Measurements from ENCODE around the gene PSME2.
A peak's percentile ranks its signal among the peaks of the same experiment; 100 is the strongest.
"Not testable (repeated sequence)": the region's sequence is repeated elsewhere in the genome, so short reads cannot be mapped to it uniquely, and the experiment has no call there.

The PSME2 gene

DNA sequence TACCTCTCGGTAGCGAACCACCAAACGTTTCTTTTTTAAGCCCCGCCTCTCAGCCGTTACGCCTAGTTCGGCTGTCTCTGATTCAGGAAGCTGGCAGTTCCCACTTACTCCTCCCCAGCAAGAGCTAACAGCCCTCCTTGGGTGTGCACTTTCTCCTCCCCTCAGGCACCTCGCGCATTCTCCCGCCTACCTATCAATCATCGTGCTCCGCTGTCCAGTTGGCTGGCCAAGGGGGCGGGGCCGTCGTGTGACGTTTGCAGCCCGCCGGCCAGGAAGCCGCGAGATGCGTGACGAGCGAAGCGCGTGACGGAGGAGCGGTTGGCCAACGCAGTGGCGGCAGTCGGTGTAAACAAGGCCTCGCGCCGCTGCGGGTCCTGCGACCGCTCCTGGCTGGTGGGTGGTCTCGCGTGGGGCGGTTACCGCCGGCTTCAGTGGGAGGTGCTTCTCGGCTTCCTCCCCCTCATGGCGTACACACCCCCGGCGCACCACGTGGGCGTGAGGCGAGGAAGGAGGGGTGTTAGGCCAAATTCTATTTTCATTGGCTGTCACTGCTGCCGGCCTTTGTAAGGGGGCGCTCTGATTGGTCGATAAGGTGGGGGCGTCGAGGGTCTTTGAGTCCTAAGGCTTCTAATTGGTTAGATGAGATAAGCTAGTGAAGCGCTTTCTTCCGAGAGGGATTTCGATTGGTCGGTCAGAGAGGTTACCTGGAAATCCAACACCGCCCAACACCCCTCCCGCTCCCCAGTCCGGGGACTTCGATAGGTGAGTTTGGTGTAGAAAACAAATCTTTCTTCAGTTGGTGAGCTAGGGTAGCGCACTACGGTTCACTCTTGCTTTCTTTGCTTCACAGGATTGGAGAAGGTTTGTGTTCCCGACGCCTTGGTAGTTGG lies 31.6 kb downstream of the PSME2 start, which contains the start of the genes DCAF11 and NRL:
DCAF11 (plus strand) TSS at position 246 of the 890 bp plus-strand sequence. CDS start 818 bp downstream, outside the sequence.
NRL (minus strand) TSS at position 418 of the 890 bp plus-strand sequence. CDS start 32,101 bp downstream, outside the sequence.
- DNase-seq (ENCODE audit: low read depth), result peak; percentile 100

DNA sequence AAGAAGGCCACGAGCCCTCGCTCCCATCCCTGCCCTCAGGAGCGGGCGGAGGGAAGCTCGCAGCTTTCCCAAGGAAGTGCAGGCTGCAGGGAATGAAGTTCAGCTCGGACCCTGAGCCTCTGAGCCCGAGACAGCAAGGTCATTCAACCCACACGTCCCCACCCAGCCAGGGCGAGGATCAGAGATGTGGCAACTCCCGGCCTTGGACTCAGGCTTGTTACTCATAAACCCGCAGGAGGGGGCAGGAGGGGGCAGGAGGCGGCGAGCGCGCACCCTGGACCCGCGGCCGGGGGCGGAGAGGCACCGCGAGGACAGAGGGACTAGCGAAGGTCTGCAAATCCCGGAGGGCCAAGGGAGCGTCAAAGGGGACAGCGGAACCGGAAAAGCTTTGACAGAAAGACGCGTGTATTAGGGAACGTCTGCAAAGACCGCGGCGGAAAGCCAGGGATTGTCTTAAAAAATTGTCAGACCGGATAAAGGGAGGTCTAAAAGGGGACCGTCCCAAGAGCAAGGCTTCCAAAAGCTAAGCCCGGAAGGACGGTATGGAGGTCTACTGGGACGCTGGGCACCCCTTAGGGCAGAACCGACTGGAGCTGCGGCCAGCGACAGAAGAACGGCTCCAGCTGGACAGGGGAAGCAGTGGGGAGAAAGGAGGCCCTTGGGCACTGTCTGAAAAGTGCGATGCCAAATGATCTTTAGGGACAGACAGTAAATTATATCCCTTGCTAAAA lies 32.4 kb downstream of the PSME2 start:
- peak; percentile 92 for DNase-seq (ENCODE audit: low read depth)

DNA sequence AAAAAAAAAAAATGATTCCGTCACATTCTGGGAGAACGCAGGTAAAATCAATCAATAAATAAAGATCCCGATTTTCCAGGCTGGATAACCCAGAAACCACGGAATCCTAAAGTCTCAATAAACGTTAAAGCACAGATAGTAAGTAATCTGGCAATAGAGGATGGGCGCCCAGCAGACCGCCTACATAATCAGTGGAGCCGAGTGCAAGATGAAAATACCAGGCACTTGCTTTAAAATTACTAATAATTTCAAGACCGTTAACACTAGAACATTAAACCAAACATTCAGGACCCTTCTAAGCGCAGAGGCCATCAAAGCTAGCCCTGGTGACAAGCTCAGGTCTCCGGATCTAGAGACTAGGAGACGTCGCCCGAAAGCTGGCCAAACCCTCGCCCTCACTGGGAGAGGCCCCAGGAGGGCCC lies 33.0 kb downstream of the PSME2 start:
- no peak for DNase-seq (ENCODE audit: low read depth)

DNA sequence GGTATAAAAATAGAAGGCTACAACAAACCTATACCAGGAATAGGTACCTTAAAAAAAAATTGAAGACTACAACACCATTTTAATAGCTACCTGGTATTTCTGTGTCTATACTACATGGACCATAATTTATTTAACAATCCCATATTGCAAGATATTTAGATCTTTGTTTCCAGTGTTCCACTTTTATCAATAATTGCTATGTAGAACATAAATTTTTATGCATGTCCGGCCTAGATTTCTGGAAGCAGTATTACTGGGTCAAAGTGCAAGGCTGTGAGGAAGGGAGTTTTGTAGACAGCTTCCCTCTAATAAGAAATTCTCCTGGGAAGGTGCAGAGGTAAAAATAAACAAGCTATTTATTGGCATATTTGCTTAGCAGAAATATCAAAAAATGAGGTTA lies 35.9 kb downstream of the PSME2 start:
- DNase-seq (ENCODE audit: low read depth), result no peak

DNA sequence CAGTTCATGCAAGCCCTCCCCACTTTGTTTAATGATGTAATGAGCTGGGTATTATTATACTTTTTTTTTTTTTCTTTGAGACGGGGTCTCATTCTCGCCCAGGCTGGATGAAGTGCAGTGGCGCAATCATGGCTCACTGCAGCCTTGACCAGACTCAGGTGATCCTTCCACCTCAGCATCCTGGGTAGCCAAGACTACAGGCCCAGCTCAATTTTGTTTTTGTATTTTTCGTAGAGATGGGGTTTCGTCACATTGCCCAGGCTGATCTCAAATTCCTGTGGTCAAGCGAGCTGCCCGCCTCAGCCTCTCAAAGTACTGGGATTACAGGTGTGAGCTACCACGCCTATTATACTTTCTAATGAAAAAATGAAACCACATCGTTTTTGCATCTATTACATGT lies 36.4 kb downstream of the PSME2 start:
- DNase-seq (ENCODE audit: low read depth), result no peak

DNA sequence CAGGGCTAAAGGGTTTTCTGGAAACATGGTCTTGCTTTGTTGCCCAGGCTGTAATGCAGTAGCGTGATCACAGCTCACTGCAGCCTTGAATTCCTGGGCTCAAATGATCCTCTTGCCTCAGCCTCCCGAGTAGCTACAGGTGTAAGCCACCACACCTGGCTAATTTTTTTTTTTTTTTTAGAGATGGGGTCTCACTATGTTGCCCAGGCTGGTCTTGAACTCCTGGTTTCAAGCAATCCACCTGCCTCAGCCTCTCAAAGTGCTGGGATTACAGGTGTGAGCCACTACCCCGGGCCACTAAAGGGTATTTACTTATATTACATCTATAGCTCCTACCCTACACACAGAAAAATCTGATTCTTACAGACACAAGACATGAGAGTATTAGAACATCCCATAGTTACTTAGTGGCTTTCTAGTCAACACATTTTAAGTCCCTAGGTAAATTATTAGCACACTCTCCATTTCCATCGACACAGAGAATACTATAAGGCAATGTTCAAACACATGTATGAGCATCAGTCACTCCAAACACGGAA lies 38.0 kb downstream of the PSME2 start:
- no peak for DNase-seq (ENCODE audit: low read depth)

DNA sequence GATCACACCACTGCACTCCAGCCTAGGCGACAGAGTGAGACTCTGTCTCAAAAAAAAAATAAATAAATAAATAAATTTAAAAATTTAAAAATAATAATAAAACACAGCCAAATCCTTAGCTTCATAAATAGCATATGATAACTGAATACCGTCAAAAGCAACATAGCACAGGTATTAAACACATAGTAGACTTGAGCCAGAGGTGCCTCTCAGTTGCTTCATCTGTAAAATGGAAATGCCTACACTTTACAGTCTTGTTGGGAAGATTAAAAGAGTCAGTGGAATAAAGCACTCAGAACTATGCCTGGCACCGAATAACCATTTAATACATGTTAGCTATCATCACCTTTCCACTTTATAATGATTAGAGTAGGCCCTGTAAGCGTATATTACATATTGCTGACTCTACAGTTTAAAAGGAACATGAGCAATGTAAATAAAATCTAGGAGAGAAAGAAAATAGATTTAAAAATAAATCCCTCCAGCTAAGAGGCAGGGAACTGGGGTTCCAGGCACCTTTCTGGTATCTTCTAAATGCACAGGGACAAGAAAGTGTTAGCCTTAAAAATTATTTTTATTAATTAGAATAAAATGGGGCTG lies 39.6 kb downstream of the PSME2 start:
- DNase-seq (ENCODE audit: low read depth), result no peak

DNA sequence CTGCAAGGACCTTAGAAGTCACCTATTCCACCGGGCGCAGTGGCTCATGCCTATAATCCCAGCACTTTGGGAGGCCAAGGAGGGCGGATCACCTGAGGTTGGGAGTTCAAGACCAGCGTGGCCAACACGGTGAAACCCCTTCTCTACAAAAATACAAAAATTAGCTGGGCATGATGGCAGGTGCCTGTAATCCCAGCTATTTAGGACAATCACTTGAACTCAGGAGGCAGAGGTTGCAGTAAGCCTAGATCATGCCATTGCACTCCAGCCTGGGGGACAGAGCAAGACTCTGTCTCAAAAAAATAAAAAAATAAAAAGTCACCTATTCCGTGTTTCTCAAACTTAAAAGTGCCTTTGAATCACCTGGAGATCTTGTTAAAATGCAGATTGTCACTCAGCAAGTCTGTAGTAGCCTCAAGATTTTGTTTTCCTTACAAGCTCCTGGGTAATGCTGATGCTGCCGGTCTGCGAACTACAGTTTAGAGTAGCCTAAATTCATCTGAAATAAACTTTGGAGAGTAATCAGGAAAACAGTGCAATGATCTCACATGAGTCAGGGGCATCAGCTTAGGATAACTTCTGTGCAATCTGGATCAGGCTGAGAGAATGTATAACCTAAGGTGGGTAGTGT lies 40.7 kb downstream of the PSME2 start:
- DNase-seq (ENCODE audit: low read depth), result not testable (repeated sequence)

DNA sequence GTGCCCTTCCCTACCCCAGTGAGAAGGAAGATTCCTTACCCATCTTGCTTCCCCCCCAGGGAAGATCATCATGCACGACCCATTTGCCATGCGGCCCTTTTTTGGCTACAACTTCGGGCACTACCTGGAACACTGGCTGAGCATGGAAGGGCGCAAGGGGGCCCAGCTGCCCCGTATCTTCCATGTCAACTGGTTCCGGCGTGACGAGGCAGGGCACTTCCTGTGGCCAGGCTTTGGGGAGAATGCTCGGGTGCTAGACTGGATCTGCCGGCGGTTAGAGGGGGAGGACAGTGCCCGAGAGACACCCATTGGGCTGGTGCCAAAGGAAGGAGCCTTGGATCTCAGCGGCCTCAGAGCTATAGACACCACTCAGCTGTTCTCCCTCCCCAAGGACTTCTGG lies 43.0 kb downstream of the PSME2 start:
- no peak for DNase-seq (ENCODE audit: low read depth)

DNA sequence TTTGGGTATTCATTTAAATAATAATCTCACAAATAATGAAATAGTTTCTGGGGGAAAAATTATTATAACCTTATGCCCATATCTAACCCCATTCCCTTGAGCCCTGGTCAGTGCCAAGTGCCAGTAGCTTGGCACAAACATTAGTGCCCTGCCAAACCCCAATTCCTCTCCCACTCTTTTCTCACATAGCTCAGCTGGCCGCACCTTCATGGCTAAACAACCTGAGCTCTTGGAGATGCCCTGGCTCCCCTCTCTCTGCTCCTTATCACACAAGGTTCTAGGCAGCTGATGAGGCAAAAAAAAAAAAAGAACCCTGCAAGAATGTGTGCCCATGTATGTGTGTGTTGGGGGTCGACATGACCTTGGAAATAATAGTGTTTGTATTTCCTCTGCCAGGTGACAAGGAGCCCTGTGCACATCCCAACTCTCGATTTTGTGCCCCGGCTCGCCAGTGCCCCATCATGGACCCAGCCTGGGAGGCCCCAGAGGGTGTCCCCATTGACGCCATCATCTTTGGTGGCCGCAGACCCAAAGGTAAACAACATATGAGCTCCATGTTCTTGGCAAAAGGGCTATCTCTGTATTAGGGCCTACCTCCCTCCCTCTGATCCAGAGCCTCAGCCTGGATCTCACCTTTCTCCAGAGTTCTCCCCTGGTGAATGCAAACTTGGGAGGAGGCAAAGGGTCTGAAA lies 43.9 kb downstream of the PSME2 start:
- DNase-seq (ENCODE audit: low read depth), result no peak

DNA sequence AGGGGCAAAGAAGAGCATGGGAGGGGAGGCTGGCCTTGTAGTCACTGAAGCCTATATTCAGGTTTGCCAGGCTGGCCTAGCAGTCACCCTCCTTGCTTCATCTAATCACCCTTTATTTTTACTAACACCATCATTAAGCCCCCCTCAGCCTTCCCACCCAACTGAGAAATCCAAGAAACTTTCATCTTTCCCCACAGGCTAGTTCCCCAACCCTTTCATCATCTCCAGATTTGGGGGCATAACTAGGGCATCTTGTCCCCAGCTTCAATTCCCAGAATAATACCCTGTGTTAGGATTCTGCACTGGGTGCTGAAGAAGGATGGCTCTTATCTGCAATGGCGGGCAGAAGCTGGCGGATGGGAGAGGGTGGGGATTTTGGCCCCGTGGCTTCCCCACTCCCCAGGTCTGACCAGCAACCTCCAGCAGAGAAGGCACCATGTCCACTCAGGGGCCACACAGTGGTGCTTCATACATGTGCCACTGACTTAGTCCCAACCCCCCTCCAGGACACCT lies 45.4 kb downstream of the PSME2 start:
- no peak for DNase-seq (ENCODE audit: low read depth)

DNA sequence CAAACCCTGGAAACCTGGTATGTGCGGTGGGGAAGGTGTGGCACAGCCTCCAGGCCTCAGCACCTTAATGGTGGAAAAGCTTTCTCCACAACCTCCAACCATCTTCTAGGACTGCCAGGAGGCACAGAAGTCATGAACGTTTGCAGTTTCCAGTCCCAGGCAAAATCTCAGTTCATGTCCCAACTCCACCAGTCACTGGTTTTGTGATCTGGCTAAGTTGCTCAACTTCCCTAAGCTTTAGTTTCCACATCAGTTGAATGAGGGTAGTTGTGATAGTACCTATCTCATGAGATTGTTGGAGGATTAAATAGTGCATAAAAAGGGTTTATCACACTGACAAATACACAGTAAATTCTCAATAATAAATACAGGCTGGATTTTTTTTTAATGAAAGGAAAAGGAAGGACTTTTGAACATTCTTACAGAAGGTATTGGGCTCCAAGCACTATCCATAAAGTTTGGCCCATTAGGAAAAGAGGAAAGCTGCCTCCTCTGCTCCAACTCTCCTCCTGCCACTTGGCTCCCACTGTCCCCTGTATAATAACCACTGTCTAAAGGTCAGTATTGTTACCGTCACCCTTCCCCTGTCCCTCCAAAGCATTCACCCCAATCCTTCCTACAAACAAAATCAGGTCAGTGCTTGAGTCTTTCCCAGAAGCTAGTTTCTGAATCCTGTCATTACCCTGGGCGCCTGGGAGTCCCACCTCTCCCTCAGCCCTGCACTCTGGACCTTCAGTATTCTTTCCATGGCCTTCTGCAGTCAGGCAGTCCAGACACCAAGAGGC lies 46.0 kb downstream of the PSME2 start:
- peak; percentile 21 for DNase-seq (ENCODE audit: low read depth)

DNA sequence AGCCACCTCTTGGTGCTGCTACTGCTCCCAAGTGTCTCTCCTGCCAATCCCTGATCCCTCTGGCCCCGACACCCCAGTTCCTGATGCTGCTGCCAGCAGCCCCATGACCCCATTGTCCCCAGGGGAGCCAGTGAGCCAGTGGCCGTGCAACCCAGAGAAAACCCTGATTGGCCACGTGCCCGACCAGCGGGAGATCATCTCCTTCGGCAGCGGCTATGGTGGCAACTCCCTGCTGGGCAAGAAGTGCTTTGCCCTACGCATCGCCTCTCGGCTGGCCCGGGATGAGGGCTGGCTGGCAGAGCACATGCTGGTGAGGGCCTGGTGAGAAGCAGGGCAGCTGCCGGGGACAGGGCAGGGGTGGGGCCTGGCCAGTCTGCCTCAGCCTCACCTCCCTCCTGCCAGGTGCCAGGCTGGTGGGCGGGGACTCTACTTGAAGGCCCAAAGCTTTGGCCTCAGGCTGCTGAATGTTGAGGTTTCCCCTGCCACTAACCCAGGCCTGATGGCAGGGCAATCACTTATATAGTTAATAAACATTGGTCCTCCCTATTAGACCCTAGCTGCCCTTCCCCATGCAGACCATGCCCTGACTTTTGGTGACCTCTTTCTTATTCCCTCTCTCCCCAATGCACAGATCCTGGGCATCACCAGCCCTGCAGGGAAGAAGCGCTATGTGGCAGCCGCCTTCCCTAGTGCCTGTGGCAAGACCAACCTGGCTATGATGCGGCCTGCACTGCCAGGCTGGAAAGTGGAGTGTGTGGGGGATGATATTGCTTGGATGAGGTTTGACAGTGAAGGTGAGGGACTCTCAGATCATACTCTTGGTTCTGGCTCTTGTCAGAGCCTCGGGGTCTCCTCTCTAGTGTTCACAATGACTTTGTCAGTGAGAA lies 47.2 kb downstream of the PSME2 start:
- no peak for DNase-seq (ENCODE audit: low read depth)

DNA sequence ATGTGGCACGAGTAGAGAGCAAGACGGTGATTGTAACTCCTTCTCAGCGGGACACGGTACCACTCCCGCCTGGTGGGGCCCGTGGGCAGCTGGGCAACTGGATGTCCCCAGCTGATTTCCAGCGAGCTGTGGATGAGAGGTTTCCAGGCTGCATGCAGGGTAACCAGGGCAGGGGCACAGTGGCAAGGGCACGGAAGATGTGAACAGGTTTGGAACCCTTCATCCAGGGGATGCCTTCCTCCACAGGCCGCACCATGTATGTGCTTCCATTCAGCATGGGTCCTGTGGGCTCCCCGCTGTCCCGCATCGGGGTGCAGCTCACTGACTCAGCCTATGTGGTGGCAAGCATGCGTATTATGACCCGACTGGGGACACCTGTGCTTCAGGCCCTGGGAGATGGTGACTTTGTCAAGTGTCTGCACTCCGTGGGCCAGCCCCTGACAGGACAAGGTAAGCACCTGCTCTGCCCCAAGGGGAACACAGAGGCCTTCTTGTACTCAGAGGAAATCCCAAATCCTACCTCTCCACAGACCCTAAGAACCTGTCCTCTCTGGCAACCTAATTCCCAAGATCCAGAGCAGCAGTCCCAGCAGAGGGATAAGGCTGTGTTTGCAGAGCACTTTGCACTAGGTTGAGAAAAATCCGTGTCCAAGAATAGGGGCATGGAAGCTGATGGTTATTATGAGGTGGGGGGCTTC lies 48.0 kb downstream of the PSME2 start:
- DNase-seq (ENCODE audit: low read depth), result no peak

DNA sequence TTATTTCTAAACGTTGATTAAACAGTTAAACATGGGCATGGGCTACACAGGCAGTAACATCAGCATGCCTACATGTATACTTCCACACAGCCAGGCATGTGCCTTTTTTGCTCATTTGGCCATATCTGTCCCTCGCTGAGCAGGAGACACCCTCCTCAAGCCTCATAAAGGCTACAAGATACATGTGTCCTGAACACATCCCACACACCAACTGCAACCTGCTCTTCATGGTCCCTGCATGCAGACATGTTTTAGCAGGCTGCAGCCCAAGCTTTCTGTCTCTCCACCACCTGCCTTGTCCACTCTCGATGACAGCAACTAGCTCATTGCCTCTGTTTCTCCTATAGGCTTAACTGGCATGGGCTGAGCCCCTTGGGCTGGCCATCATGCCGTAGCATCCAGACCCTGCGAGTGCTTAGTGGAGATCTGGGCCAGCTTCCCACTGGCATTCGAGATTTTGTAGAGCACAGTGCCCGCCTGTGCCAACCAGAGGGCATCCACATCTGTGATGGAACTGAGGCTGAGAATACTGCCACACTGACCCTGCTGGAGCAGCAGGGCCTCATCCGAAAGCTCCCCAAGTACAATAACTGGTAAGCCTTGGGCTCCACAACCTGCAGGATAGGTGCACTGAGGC lies 49.7 kb downstream of the PSME2 start:
- no peak for DNase-seq (ENCODE audit: low read depth)

DNA sequence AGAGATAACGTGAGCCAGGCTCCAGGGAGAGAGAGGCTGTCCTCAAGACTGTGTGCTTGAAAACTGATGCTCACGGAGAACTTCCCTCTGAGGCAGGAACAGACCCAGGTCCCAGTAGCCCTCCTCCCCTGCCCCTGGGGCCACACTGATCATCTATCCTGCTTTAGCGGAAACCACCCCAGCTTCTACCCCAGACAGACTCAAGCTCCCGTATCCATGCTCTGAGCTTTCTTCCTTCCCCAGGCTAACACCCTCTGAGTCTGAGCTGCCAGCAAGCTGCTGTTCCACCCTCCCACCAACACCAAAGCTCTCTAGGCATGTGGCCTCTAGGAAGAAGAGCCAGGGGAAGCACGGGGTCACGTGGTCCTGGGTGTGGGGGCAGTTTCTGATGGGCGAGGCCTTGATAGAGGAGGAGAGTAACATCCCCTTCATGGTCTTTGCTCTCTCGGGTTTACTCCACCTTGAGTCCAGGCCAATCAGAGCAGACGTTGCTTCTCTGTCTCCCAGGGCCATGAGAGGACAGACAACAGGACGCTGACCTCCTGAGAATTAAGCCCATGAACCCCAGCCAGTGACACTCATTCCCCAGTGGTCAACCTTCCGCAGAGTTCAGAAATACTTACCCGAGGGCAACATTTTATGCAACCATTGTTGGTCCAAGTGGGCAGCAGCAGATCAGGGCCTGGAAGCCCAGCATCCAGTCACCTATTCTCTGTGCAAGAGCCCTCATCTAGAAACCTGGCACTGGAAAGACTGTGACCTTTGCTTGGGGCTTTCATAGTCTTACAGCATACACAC lies 50.9 kb downstream of the PSME2 start:
- DNase-seq (ENCODE audit: low read depth), result peak; percentile 62

DNA sequence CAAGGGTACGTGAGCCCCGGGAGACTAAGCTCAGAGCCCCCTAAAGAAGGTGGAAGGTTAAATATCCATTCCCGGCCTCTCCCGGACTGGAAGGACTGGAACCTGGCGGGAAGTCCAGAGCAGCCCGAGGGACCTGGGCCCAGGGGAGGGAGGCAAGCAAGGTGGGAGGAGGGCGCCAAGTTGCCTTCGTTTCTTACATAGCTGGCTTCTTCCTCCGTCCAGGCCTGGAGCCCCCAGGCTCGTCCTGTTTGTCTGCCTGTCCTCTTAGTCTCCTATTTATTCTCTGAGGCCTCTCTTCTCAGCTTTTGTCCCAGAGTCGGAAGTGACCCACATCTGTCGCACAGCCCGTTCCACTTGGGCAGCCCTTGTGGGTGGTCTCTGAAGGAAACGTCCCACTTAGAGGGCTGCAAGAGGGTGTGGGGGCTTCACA lies 51.6 kb downstream of the PSME2 start:
- DNase-seq (ENCODE audit: low read depth), result no peak

Data from amniotic epithelial cell (primary cell).